Ammon's horn (tissue), 1 donor: ENCODE measurements around the gene SARDH.
"Not testable (repeated sequence)": the region's sequence is repeated elsewhere in the genome, so short reads cannot be mapped to it uniquely, and the experiment has no call there.

Experiments
- DNase-seq: peaks from one replicate; pipeline ENCODE4 v3.0.0-alpha.2; 2016; ENCODE audit warnings: low spot score

SARDH gene

GRCh38 chr9:133777068-133777791 lies 39.1 kb upstream of the SARDH start:
- DNase-seq: no peak

GRCh38 chr9:133775951-133776905 lies 38.1 kb upstream of the SARDH start:
- DNase-seq: no peak

GRCh38 chr9:133775291-133775690 lies 37.1 kb upstream of the SARDH start:
- DNase-seq: no peak

- DNase-seq: no peak
Observed at GRCh38 chr9:133774799-133775198, 36.6 kb upstream of the SARDH start.

GRCh38 chr9:133773889-133774655 lies 35.9 kb upstream of the SARDH start:
- DNase-seq: no peak

GRCh38 chr9:133772581-133772980 lies 34.4 kb upstream of the SARDH start:
- no peak for DNase-seq

- DNase-seq: no peak
Observed at GRCh38 chr9:133771486-133772482, 33.6 kb upstream of the SARDH start.

GRCh38 chr9:133770076-133770777 lies 32.1 kb upstream of the SARDH start:
- no peak for DNase-seq

GRCh38 chr9:133769511-133770075 lies 31.4 kb upstream of the SARDH start:
- no peak for DNase-seq

- no peak for DNase-seq
Observed at GRCh38 chr9:133768859-133769510, 30.8 kb upstream of the SARDH start.

- no peak for DNase-seq
Observed at GRCh38 chr9:133768371-133768858, 30.3 kb upstream of the SARDH start.

GRCh38 chr9:133767625-133768024 lies 29.5 kb upstream of the SARDH start:
- DNase-seq: no peak

- DNase-seq: no peak
Observed at GRCh38 chr9:133767008-133767407, 28.9 kb upstream of the SARDH start.

GRCh38 chr9:133766234-133766633 lies 28.1 kb upstream of the SARDH start:
- DNase-seq: not testable (repeated sequence)

- DNase-seq: no peak
Observed at GRCh38 chr9:133763272-133764183, 25.4 kb upstream of the SARDH start.

- no peak for DNase-seq
Observed at GRCh38 chr9:133762488-133763271, 24.5 kb upstream of the SARDH start.

- DNase-seq: no peak
Observed at GRCh38 chr9:133761641-133762248, 23.6 kb upstream of the SARDH start.
